ENCODE data around the gene EHBP1L1. TPM values are rescaled to one million over a fixed set of nuclear protein-coding genes. Genes with fewer than 3 reads are reported as not detected.

Gene EHBP1L1
- total RNA-seq, 4 donors from 2014 or later, result 21.2 to 125 (median 65.6) TPM

- DNase-seq (ENCODE audit: low spot score) (no peak), ATAC-seq (ENCODE audit: low FRiP score) (no peak)
- no peak for TF ChIP-seq CTCF (IDR thresholded peaks at IDR 0.05)
Measured at GRCh38 chr11:65624931-65625627, 49.2 kb downstream of the EHBP1L1 start.

- no peak for DNase-seq (ENCODE audit: low spot score)
- peak in 1 of 3 donors; percentile 10 for TF ChIP-seq CTCF (IDR thresholded peaks at IDR 0.05)
Measured at GRCh38 chr11:65625628-65626342, 49.9 kb downstream of the EHBP1L1 start.

DNA sequence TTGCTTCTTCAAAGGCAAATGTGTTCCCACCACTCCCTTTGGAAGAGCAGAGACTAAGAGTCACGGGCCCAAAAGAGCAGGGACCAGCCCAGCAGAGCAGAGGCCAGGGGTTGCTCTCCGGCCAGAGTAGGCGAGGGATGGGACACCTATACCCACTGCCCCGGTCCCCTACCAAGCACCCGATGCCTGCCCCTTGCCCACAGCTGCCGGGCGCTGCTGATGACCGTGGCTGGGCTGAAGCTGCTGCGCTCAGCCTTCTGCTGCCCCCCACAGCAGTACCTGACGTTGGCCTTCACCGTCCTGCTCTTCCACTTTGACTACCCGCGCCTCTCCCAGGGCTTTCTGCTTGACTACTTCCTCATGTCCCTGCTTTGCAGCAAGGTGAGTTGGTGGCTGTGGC, 51.3 kb downstream of the EHBP1L1 start:
- ATAC-seq (ENCODE audit: low FRiP score) (no peak), DNase-seq (ENCODE audit: low spot score) (no peak)
- no peak for TF ChIP-seq CTCF (IDR thresholded peaks at IDR 0.05)

More at GRCh38 chr11:65625628-65626342, 49.9 kb downstream of the EHBP1L1 start:
- peak; percentile 41 for ATAC-seq (ENCODE audit: low FRiP score)

DNA sequence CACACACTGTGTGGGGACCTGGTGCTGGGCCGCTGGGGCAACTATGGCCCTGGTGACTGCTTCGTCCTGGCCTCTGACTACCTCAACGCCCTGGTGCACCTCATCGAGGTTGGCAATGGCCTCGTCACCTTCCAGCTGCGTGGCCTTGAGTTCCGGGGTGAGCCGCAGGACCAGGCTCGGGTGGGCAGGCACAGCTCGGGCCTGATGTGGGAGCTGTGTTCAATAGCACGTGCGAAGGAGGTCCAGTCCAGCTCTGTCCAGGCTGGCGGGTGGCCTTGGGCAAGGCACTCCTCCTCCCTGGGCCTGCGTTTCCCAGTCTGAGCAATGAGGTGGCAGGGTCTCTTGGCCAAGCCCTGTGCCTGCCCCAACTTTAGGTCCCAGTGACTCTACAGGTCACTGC, 53.7 kb downstream of the EHBP1L1 start:
- no peak for TF ChIP-seq CTCF (IDR thresholded peaks at IDR 0.05)
- DNase-seq (ENCODE audit: low spot score) (no peak), ATAC-seq (ENCODE audit: low FRiP score) (no peak)

DNA sequence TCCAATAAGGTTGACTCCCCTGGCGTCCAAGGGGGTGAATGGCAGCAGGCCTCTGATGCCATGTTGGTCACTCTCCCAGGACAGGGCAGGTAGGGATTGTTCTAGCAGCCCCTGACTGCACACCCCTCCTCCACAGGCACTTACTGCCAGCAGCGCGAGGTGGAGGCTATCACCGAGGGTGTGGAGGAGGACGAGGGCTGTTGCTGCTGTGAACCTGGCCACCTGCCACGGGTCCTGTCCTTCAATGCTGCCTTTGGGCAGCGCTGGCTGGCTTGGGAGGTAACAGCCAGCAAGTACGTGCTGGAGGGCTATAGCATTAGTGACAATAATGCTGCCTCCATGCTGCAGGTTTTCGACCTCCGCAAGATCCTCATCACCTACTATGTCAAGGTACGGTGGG, 54.4 kb downstream of the EHBP1L1 start:
- TF ChIP-seq CTCF (IDR thresholded peaks at IDR 0.05), result no peak
- ATAC-seq (ENCODE audit: low FRiP score) (no peak), DNase-seq (ENCODE audit: low spot score) (no peak)

DNA sequence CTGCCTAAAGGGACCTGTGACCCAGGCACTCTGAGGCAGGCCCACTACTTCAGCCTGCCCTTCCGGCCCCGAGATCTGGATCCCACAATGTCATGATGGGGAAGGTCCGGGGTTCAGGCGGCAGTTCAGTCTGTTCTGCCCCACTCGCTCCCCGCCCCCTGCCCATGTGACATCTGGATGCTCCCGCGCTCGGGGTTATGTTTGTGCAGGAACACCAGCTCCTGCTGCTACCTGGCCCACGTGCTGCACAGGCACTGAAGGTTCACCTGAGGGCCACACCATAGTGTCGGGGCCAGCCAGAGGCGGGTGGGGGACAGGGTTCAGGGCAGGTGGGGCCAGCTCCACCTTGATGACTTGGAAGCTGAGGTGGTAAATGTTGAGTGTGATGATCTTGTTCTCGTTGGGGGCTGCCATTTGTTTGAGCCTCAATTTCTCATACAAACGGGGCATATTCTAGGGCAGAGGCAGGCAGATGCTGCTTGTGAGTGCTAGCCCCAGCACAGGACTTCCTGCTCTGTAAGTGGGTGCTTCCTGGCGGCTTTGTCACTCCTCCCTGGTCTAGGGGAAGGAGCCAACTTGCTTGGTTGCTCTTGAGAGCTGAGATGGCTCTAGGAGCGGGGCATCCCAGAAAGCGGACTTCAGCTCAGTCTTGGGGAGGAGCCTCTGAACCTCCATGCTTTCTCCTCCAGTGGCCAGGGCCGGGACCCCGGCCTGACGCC, 57.7 kb downstream of the EHBP1L1 start:
- DNase-seq (ENCODE audit: low spot score) (no peak), ATAC-seq (ENCODE audit: low FRiP score) (no peak)
- TF ChIP-seq CTCF (IDR thresholded peaks at IDR 0.05), result no peak
